Effector memory CD8-positive, alpha-beta T cell (primary cell): ENCODE measurements around the gene CPNE1.

Experiments
- ATAC-seq: fragments of 150-1000 bp; cut with Tn5 transposase; replicated peaks from 2 replicates; pipeline ENCODE4 v1.10.0; 2021; ENCODE audit warnings: mild to moderate bottlenecking, moderate library complexity
- DNase-seq, 3 experiments: peaks; one replicate each; pipeline ENCODE4 v3.0.0; 2021
- H3K27ac Mint-ChIP-seq, 2 donors: one replicate each; pipeline ENCODE4 v1.8.0; 2022; ENCODE audit warnings: mild to moderate bottlenecking in 2 of 2, mixed read lengths in 2 of 2, moderate library complexity in 2 of 2
- H3K27me3 Mint-ChIP-seq, 2 donors: one replicate each; pipeline ENCODE4 v1.8.0; 2022; ENCODE audit warnings: mixed read lengths in 2 of 2
- H3K36me3 Mint-ChIP-seq: one replicate; pipeline ENCODE4 v1.8.0; 2022; ENCODE audit warnings: mild to moderate bottlenecking, moderate library complexity, mixed read lengths; ENCODE audit not compliant: insufficient read depth
- H3K4me1 Mint-ChIP-seq, 2 donors: one replicate each; pipeline ENCODE4 v1.8.0; 2022; ENCODE audit warnings: low read depth in 2 of 2, mixed read lengths in 2 of 2
- H3K4me3 Mint-ChIP-seq, 2 donors: one replicate each; pipeline ENCODE4 v1.8.0; 2022; ENCODE audit warnings: mild to moderate bottlenecking in 2 of 2, mixed read lengths in 2 of 2, moderate library complexity in 2 of 2
- H3K9me3 Mint-ChIP-seq, 2 donors: one replicate each; pipeline ENCODE4 v1.8.0; 2022; ENCODE audit warnings: mixed read lengths in 2 of 2

Gene CPNE1

DNA sequence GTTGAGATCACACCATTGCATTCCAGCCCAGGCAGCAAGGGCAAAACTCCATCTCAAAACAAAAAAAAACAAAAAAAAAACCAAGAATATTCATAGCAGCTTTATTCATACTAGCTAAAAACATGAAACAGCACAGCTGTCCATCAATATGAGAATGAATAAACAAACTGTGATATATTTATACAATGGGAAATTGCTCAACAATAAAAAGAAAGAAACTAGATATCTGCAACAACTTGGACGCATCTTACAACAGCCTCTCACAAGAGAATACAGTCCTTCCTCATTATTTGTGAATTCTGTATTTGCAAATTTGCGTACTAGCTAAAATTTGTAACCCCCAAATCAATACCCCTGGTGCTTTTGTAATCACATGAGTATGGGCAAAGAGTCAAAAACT, 77.3 kb downstream of the CPNE1 start:
- Mint-ChIP-seq H3K36me3 (no peaks in the 10 kb centered on the region), H3K4me3 (no peak overlapping the region), H3K4me1 (no peaks in the 10 kb centered on the region), H3K27me3 (no peaks in the 10 kb centered on the region), H3K9me3 (no peaks in the 10 kb centered on the region), H3K27ac (no peak overlapping the region)
- no peak for DNase-seq
- ATAC-seq = no peak

DNA sequence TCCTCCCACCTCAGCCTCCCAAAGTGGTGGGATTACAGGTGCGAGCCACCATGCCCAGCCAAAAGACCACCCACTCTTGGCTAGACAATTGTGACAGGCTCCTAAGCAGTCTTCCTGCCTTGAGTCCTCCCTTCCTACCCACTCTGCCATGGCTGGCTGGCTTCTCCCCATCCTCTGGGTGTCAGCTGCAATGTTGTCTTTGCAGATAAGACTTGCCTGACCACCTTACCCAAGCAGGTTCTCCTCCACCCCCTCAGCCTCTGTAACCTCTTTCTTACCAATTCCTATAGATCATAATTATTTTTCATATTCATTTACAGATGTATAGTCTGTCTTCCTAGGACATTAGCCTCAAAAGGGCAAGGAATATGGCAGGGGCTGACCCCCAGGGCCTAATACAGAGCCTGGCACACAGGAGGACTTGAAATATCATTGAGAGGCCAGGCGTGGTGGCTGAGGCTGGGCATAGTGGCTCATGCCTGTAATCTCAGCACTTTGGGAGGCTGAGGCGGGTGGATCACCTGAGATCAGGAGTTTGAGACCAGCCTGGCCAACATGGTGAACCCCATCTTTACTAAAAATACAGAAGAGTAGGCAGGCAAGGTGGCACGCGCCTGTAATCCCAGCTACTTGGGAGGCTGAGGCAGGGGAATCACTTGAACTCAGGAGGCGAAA, 77.8 kb downstream of the CPNE1 start:
- Mint-ChIP-seq H3K36me3 (no peaks in the 10 kb centered on the region), H3K27ac (no peak overlapping the region), H3K4me1 (no peaks in the 10 kb centered on the region), H3K4me3 (no peak overlapping the region), H3K27me3 (no peaks in the 10 kb centered on the region), H3K9me3 (no peaks in the 10 kb centered on the region)
- DNase-seq (no peak), ATAC-seq (no peak)

DNA sequence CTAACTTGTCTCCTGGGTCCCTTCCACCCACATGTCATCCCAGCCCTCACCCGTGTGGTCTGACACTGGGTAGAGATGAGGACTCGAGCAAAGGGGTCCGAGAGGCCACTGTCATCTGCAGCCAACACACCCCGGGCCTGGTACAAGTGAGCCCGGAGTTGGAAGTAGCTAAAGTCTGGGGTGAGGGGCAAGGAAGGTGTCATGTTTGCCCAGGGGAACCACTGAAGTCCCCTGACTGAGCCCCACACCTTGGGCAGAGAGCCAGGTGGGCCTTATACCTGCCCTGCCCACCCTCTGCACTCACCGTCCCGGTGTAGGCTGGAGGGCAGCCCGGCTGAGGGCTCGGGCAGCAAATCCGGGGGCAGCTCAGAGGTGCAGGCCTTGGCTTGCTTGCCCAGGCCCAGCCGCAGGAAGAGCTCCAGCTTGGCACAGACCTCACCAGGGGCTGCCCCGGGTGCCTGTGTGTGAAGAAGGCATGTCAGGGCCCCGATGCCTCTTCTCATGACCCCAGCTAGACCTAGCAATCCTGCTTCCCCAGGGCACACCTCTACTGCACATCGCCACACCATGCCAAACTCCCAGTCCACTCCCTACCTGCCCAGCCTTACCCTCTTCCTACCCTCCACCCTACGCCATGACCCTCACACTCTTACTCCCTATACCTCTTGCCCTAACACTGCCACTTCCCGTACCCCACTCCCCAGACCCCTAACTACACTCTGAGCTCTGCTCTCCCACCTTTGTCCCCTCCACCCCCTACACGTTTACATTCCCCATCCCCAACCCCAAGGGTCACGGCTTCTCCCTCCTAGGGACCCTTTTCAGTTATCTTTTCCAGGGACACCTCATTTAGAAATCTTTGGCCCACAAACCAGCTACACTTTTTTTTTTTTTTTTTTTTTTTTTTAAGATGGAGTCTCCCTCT, 80.8 kb downstream of the CPNE1 start:
- H3K36me3 Mint-ChIP-seq = peaks cover 4% of the 10 kb centered on the region
- no peaks in the 10 kb centered on the region for H3K4me1 Mint-ChIP-seq
- H3K4me3 Mint-ChIP-seq = no peak overlapping the region
- no peak overlapping the region for H3K27ac Mint-ChIP-seq
- peaks cover 4 to 12% of the 10 kb centered on the region in 2 donors for H3K27me3 Mint-ChIP-seq
- no peaks in the 10 kb centered on the region for H3K9me3 Mint-ChIP-seq
- no peak for ATAC-seq
- DNase-seq = no peak

DNA sequence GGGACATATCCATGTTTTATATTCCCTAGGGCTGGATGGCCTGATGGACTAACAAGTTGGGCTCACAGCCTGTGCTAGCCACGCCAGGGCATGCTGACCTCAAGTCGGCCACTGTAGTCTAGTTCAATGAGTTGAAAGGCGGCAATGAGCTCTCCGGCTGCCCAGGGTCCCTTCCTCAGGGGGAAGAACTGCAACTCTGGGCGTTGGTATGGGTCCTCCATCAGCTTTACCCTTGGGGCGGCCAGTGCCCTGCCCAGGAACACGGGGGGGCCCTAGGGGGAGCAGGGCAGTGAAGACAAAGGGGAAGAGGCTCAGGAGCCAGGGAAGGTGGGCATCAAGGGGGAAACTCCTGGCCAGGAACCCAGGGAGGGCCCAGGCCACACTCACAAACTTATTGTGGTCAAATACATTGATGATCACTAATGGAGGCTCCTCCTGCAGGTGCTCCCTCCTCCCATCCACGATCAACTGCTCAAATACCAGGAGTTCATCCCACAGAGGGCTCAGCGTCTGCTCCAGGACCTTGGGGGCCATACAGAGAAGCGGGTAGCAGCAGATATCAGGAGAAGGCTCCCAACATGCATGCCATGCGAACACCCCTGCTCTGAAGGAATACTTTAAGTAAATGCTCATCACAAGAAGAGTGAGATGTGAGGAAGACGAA, 81.8 kb downstream of the CPNE1 start:
- H3K9me3 Mint-ChIP-seq = no peaks in the 10 kb centered on the region
- H3K4me3 Mint-ChIP-seq = no peak overlapping the region
- no peak overlapping the region for H3K27ac Mint-ChIP-seq
- no peak for ATAC-seq
- no peaks in the 10 kb centered on the region for H3K4me1 Mint-ChIP-seq
- H3K36me3 Mint-ChIP-seq = peaks cover 4% of the 10 kb centered on the region
- DNase-seq = no peak
- peaks cover 11 to 18% of the 10 kb centered on the region in 2 donors for H3K27me3 Mint-ChIP-seq

DNA sequence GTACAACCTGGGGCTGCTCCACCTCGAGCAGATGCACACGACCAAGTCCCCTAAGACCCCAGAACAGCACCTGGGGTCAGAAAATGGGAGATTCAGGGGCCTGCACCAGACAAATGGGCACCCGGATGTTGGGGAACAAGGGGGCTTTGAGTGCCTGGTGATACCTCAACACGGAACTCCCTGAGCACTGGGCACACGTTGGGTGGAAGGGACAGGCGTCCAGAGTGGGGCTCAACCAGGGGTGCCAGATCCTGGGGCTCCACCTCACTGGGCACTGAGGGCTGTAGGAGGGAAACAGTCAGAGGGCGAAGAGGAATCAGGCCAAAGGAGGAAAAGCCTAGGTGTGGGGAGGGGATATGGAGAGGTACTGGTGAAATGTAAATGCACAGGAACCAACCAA, 82.6 kb downstream of the CPNE1 start:
- peaks cover 4% of the 10 kb centered on the region for H3K36me3 Mint-ChIP-seq
- DNase-seq (no peak), ATAC-seq (no peak)
- H3K27me3 Mint-ChIP-seq = peaks cover 11 to 18% of the 10 kb centered on the region in 2 donors
- H3K27ac Mint-ChIP-seq = no peak overlapping the region
- H3K9me3 Mint-ChIP-seq = no peaks in the 10 kb centered on the region
- no peaks in the 10 kb centered on the region for H3K4me1 Mint-ChIP-seq
- H3K4me3 Mint-ChIP-seq = no peak overlapping the region

DNA sequence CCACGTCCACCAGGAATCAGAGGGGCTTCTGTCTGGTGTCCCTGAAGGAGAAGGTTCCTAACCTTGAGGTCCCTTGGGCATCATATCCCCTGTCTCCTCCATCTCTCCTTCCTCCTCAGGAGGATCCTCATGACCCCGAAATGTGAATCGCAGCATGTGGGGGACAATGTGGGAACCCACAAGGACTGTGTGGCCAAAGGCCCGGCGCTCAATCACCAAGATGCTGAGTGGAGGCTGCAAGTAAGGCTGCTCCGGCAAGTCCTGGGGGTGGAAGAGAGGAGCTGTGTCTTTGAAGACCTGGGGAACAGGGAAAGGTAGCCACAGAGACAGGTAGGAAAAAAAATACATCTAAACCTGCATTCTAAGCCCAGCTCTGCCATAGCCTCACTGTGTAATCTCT, 85.5 kb downstream of the CPNE1 start:
- Mint-ChIP-seq H3K4me1 (no peaks in the 10 kb centered on the region), H3K36me3 (peaks cover 4% of the 10 kb centered on the region), H3K27ac (no peak overlapping the region), H3K27me3 (peaks cover 11 to 27% of the 10 kb centered on the region in 2 donors), H3K9me3 (no peaks in the 10 kb centered on the region), H3K4me3 (no peak overlapping the region)
- DNase-seq = no peak
- ATAC-seq = no peak

DNA sequence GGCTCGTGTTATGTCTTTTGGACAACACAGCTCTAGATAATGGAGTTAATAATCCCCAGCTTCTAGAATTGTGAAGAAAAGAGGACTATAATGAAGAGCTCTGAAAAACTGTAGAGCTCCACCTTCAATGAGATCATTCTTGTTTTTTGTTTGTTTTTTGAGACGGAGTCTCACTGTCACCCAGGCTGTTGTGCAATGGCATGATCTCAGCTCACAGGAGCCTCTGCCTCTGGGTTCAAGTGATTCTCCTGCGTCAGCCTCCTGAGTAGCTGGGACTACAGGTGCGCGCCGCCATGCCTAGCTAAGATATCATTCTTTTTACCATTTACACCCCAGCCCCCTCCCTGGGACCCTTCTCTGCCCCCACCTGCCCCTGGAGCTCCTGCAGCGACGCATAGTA, 86.2 kb downstream of the CPNE1 start:
- H3K4me3 Mint-ChIP-seq = no peak overlapping the region
- H3K27me3 Mint-ChIP-seq = peaks cover 11 to 27% of the 10 kb centered on the region in 2 donors
- no peak for ATAC-seq
- no peak overlapping the region for H3K27ac Mint-ChIP-seq
- H3K4me1 Mint-ChIP-seq = no peaks in the 10 kb centered on the region
- DNase-seq = no peak
- no peaks in the 10 kb centered on the region for H3K9me3 Mint-ChIP-seq
- peaks cover 4% of the 10 kb centered on the region for H3K36me3 Mint-ChIP-seq

DNA sequence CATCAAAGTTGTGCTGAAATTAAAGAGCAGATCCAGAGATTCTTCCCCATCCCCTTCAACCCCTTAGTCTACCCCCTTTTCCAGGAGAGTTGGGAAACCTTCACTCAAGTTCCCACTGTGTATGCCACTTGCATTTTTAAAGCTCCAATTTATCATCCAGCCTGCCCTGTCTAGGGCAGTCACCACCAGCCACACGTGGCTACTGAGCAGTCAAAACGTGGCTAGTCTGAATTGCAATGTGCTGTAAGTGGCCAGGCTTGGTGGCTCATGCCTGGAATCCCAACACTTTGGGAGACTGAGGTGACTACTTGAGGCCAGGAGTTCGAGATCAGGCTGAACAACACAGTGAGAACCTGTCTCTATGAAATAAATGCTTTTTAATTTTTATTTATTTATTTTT, 87.9 kb downstream of the CPNE1 start:
- no peaks in the 10 kb centered on the region for H3K4me1 Mint-ChIP-seq
- H3K9me3 Mint-ChIP-seq = peaks cover 0 to 3% of the 10 kb centered on the region in 2 donors
- H3K4me3 Mint-ChIP-seq = no peak overlapping the region
- no peak overlapping the region for H3K27ac Mint-ChIP-seq
- ATAC-seq (no peak), DNase-seq (no peak)
- H3K27me3 Mint-ChIP-seq = peaks cover 11 to 27% of the 10 kb centered on the region in 2 donors
- H3K36me3 Mint-ChIP-seq = peaks cover 4% of the 10 kb centered on the region
